SW 1271 (cell line): ENCODE data around the gene C2orf78.
A peak's percentile ranks its signal among the peaks of the same experiment; 100 is the strongest.

ENCODE experiments used
- DNase-seq, 2 experiments: peaks; one replicate each; lab custom pipeline; 2025; lab: John Stamatoyannopoulos, UW

C2orf78 gene

GRCh38 chr2:73839653-73840411 is 55.8 kb downstream of the C2orf78 start:
- no peak for DNase-seq

- no peak for DNase-seq
These were observed 58.1 kb downstream of the C2orf78 start for GRCh38 chr2:73841912-73842738.

- no peak for DNase-seq
These were observed 58.7 kb downstream of the C2orf78 start for GRCh38 chr2:73842739-73843019.

- no peak for DNase-seq
These were observed 60.1 kb downstream of the C2orf78 start for GRCh38 chr2:73844087-73844486.

GRCh38 chr2:73850009-73850408 is 66.0 kb downstream of the C2orf78 start:
- no peak for DNase-seq

GRCh38 chr2:73851274-73851673 is 67.3 kb downstream of the C2orf78 start:
- DNase-seq: peak in 1 of 2 experiments; percentile 17

GRCh38 chr2:73852020-73852419 is 68.0 kb downstream of the C2orf78 start:
- peak; percentile 23 to 77 for DNase-seq

- no peak for DNase-seq
These were observed 71.5 kb downstream of the C2orf78 start for GRCh38 chr2:73855526-73855925.

- no peak for DNase-seq
These were observed 72.2 kb downstream of the C2orf78 start for GRCh38 chr2:73856214-73856613.

- peak; percentile 31 to 58 for DNase-seq
These were observed 76.0 kb downstream of the C2orf78 start for GRCh38 chr2:73859721-73860586.

- no peak for DNase-seq
These were observed 79.0 kb downstream of the C2orf78 start for GRCh38 chr2:73862987-73863386.
